GM23338 (cell line): Measurements from ENCODE around the gene TBC1D17. TPM values are rescaled to one million over a fixed set of nuclear protein-coding genes. Genes with fewer than 3 reads are reported as not detected.

Source experiments
- ATAC-seq: fragments of 200-7000 bp; cut with Tn5 transposase; 3 replicates; pipeline ENCODE4 v1.9.1; 2020
- DNase-seq: peaks from one replicate; pipeline ENCODE4 v3.0.0-alpha.2; 2015; ENCODE audit warnings: low spot score
- H2AFZ ChIP-seq: fragments of 200-600 bp; sonication (generic); 2 replicates; pipeline ENCODE4 v1.8.0; 2016; ENCODE audit warnings: antibody characterized with exemption, mild to moderate bottlenecking, moderate library complexity
- H3F3A ChIP-seq: fragments of 200-600 bp; sonication (generic); replicated peaks from 2 replicates; pipeline ENCODE4 v1.8.0; 2017; ENCODE audit warnings: antibody characterized with exemption, mixed run types, low read depth
- H3K27ac ChIP-seq: fragments of 200-600 bp; sonication (generic); 2 replicates; pipeline ENCODE4 v1.6.1; 2016; ENCODE audit warnings: low read depth
- H3K27me3 ChIP-seq: fragments of 200-600 bp; sonication (generic); 2 replicates; pipeline ENCODE4 v1.8.0; 2016; ENCODE audit warnings: mild to moderate bottlenecking, mixed run types, moderate library complexity; ENCODE audit not compliant: insufficient read depth
- H3K36me3 ChIP-seq: fragments of 200-600 bp; sonication (generic); 2 replicates; pipeline ENCODE4 v1.8.0; 2016; ENCODE audit warnings: mild to moderate bottlenecking; ENCODE audit not compliant: insufficient read depth
- H3K4me1 ChIP-seq: fragments of 200-600 bp; sonication (generic); 2 replicates; pipeline ENCODE4 v1.8.0; 2016; ENCODE audit warnings: mild to moderate bottlenecking, moderate library complexity; ENCODE audit not compliant: insufficient read depth
- H3K4me2 ChIP-seq: fragments of 200-600 bp; sonication (generic); 2 replicates; pipeline ENCODE4 v1.7.1; 2017; ENCODE audit warnings: mixed run types
- H3K4me3 ChIP-seq: fragments of 200-600 bp; sonication (generic); 2 replicates; pipeline ENCODE4 v1.6.1; 2016; ENCODE audit warnings: mixed run types
- H3K79me2 ChIP-seq: fragments of 200-600 bp; sonication (generic); replicated peaks from 2 replicates; pipeline ENCODE4 v1.8.0; 2017; ENCODE audit warnings: mild to moderate bottlenecking; ENCODE audit not compliant: insufficient read depth
- H3K9me2 ChIP-seq: fragments of 200-600 bp; sonication (generic); 2 replicates; pipeline ENCODE4 v1.8.0; 2017; ENCODE audit not compliant: insufficient read depth
- H4K20me1 ChIP-seq: fragments of 200-600 bp; sonication (generic); replicated peaks from 2 replicates; pipeline ENCODE4 v1.8.0; 2017; ENCODE audit warnings: mild to moderate bottlenecking; ENCODE audit not compliant: insufficient read depth
- H3K27ac Mint-ChIP-seq: 2 replicates; pipeline ENCODE4 v1.8.0; 2020; ENCODE audit warnings: inconsistent platforms, mild to moderate bottlenecking, moderate library complexity, mixed read lengths
- H3K27me3 Mint-ChIP-seq: 3 replicates; pipeline ENCODE4 v1.8.0; 2022; ENCODE audit warnings: low read depth, mild to moderate bottlenecking, moderate library complexity, mixed read lengths, inconsistent platforms; ENCODE audit not compliant: insufficient read depth, poor library complexity
- H3K36me3 Mint-ChIP-seq: 3 replicates; pipeline ENCODE4 v1.8.0; 2021; ENCODE audit warnings: low read depth, mild to moderate bottlenecking, inconsistent platforms, moderate library complexity, mixed read lengths
- H3K4me1 Mint-ChIP-seq: 3 replicates; pipeline ENCODE4 v1.8.0; 2020; ENCODE audit warnings: mild to moderate bottlenecking, inconsistent platforms, mixed read lengths
- H3K4me3 Mint-ChIP-seq: 3 replicates; pipeline ENCODE4 v1.8.0; 2021; ENCODE audit warnings: moderate library complexity, mild to moderate bottlenecking, inconsistent platforms, mixed read lengths
- H3K9me3 Mint-ChIP-seq: 3 replicates; pipeline ENCODE4 v1.8.0; 2020; ENCODE audit warnings: moderate library complexity, mild to moderate bottlenecking, inconsistent platforms, mixed read lengths
- CREB1 ChIP-seq: fragments of 250-450 bp; sonication (Bioruptor Pico); IDR thresholded peaks from 2 replicates; pipeline ENCODE4 v1.5.0; 2020; ENCODE audit warnings: low read depth, mild to moderate bottlenecking, moderate library complexity
- CTCF ChIP-seq, 2 experiments: fragments of 200-600 bp in 1 of 2; sonication (generic) in 1 of 2; conservative IDR thresholded peaks; 2 replicates each; pipeline versions ENCODE4 v1.5.1 to v1.6.1; 2016 to 2017; ENCODE audit warnings: antibody characterized with exemption in 2 of 2, low read depth in 2 of 2, mild to moderate bottlenecking in 2 of 2, moderate library complexity in 1 of 2
- ETS1 ChIP-seq: IDR thresholded peaks from 2 replicates; pipeline ENCODE4 v1.6.1; 2016; ENCODE audit warnings: antibody characterized with exemption
- EZH2 ChIP-seq: fragments of 200-600 bp; sonication (generic); IDR thresholded peaks from one replicate; pipeline ENCODE4 v1.8.0; 2017; ENCODE audit warnings: antibody characterized with exemption, mild to moderate bottlenecking, low read depth; ENCODE audit not compliant: unreplicated experiment
- JUNB ChIP-seq: IDR thresholded peaks from one replicate; pipeline ENCODE4 v1.6.1; 2016; ENCODE audit warnings: antibody characterized with exemption; ENCODE audit not compliant: unreplicated experiment
- REST ChIP-seq: IDR thresholded peaks from one replicate; pipeline ENCODE4 v1.6.1; 2018; ENCODE audit warnings: antibody characterized with exemption; ENCODE audit not compliant: unreplicated experiment
- STAT1 ChIP-seq: IDR thresholded peaks from one replicate; pipeline ENCODE4 v1.6.1; 2016; ENCODE audit warnings: antibody characterized with exemption; ENCODE audit not compliant: unreplicated experiment
- ZNF114 ChIP-seq: fragments of 250-450 bp; sonication (Bioruptor Pico); IDR thresholded peaks from 2 replicates; pipeline ENCODE4 v1.5.0; 2020; ENCODE audit warnings: mild to moderate bottlenecking, moderate library complexity
- polyA plus RNA-seq: library from polyadenylated mRNA; unstranded; fragments of >200 nt; fragmentation: Nextera tagmentation; extraction: Ambion mirVana; gene quantifications from 2 replicates; pipeline ENCODE4 v1.2.1, GENCODE V29; 2016
- total RNA-seq: library from RNA; depleted of rRNA; stranded (reverse); fragments of >200 nt; shearing (Covaris generic); gene quantifications from 2 replicates; pipeline ENCODE4 v1.2.3, GENCODE V29; 2014

TBC1D17 gene
- total and polyA plus RNA-seq, 2 experiments from 2014 or later: 19.3 to 43.1 TPM

- TF ChIP-seq STAT1 (no peak), ETS1 (no peak), ZNF114 (CRISPR knock-in tag) (no peak), JUNB (no peak), CTCF (conservative IDR thresholded peaks at IDR 0.05; ENCODE audit: low read depth in 2 of 2) (peak; percentile 54 to 68), CREB1 (CRISPR knock-in tag) (no peak), EZH2 (no peak), REST (no peak)
- H4K20me1 ChIP-seq: peaks cover 21% of the 10 kb centered on the region
- peaks cover 6% of the 10 kb centered on the region; the same call in 2 of the 3 replicates for H3K9me3 Mint-ChIP-seq
- peaks cover 23% of the 10 kb centered on the region for H3K79me2 ChIP-seq
- no peaks in the 10 kb centered on the region for H3K9me2 ChIP-seq
- ATAC-seq (peak; percentile 15), DNase-seq (peak; percentile 87)
- no peak overlapping the region for H3K4me3 ChIP-seq
- peaks cover 62% of the 10 kb centered on the region for H3F3A ChIP-seq
- peaks cover 15% of the 10 kb centered on the region for H3K36me3 ChIP-seq
- peaks cover 13% of the 10 kb centered on the region for H3K4me1 ChIP-seq
- peaks cover 72% of the 10 kb centered on the region for H3K36me3 Mint-ChIP-seq
- H3K4me2 ChIP-seq: no peak overlapping the region
- H3K4me3 Mint-ChIP-seq: no peak overlapping the region
- H3K4me1 Mint-ChIP-seq: peaks cover 36% of the 10 kb centered on the region
- H2AFZ ChIP-seq: no peak overlapping the region
- no peaks in the 10 kb centered on the region for H3K27me3 ChIP-seq
- peak overlapping the region; percentile 74; the same call in 1 of the 2 replicates for H3K27ac ChIP-seq
- peaks cover 39% of the 10 kb centered on the region for H3K27me3 Mint-ChIP-seq
- H3K27ac Mint-ChIP-seq: peak overlapping the region; percentile 34; the same call in 1 of the 2 replicates
Measured at GRCh38 chr19:49862391-49863253, 14.9 kb upstream of the TBC1D17 start.
